ENCODE data around the gene NAIP.
"Not testable (repeated sequence)": the region's sequence is repeated elsewhere in the genome, so short reads cannot be mapped to it uniquely, and the experiment has no call there.

DNA sequence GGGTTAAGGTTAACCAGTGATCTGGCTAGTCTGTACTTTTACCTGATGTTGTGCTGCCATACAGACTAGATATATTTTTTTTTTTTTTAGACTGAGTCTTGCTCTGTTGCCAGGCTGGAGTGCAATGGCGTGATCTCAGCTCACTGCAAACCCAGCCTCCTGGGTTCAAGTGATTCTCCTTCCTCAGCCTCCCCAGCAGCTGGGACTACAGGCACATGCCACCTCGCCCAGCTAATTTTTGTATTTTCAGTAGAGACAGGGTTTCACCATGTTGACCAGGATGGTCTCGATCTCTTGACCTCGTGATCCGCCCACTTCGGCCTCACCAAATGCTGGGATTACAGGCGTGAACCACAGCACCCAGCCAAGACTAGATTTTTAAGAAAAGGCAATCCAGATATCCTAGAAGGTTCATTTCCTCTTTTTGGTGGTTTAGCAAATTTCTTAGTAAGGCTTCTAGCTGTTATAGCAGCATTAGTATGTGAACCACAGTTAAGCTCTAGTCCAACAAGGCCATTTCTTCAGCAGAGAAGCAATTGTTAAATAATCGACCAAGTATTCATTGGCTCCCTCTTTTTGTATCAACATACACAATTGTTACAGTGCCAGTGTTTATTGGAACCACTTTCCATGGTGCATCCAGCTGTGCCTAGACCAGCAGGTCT, at the start of gene NAIP:
- not testable (repeated sequence) for TF ChIP-seq CTCF, POLR2AphosphoS5, POLR2A (IDR thresholded peaks at IDR 0.05)
